ENCODE data around the gene ADCY5. TPM values are rescaled to one million over a fixed set of nuclear protein-coding genes. Genes with fewer than 3 reads are reported as not detected.

Gene ADCY5
- total and polyA plus RNA-seq, 2 donors from 2014 or later, result 7.1 to 33.6 TPM

- Histone ChIP-seq H3K4me1 (ENCODE audit: control insufficient read depth in 2 of 3, insufficient read depth in 2 of 3, low read depth in 1 of 3, low read length in 3 of 3) (peaks cover 2 to 38% (median 25%) of the 10 kb centered on the region in 3 donors), H3K36me3 (ENCODE audit: control insufficient read depth in 2 of 3, insufficient read depth in 3 of 3, low read length in 3 of 3) (no peaks in the 10 kb centered on the region), H3K27me3 (ENCODE audit: control insufficient read depth, insufficient read depth, low read length) (no peaks in the 10 kb centered on the region), H3K9me3 (ENCODE audit: control insufficient read depth in 2 of 3, insufficient read depth in 1 of 3, low read length in 3 of 3) (no peaks in the 10 kb centered on the region), H3K27ac (ENCODE audit: low read depth in 2 of 2, low read length in 2 of 2) (peak overlapping the region in 1 of 2 donors; percentile 33), H3K9ac (ENCODE audit: low read length in 3 of 3) (no peak overlapping the region), H3K4me3 (ENCODE audit: low read length in 3 of 3) (no peak overlapping the region)
- DNase-seq (peak in 1 of 5 donors; percentile 31), FAIRE-seq (no peak)
- no peak for TF ChIP-seq CTCF (IDR thresholded peaks at IDR 0.05; ENCODE audit: borderline replicate concordance, extremely low read depth, insufficient read depth)
- intact Hi-C loops (cut with DNase I), result no loop called here
Measured at GRCh38 chr3:123385499-123385898, 63.4 kb downstream of the ADCY5 start.

- H3K9ac ChIP-seq (ENCODE audit: low read length in 3 of 3), result no peak overlapping the region
- no peak for TF ChIP-seq CTCF (IDR thresholded peaks at IDR 0.05; ENCODE audit: borderline replicate concordance, extremely low read depth, insufficient read depth)
- no peak for FAIRE-seq
- H3K4me1 ChIP-seq (ENCODE audit: control insufficient read depth in 2 of 3, insufficient read depth in 2 of 3, low read depth in 1 of 3, low read length in 3 of 3), result peaks cover 2 to 36% (median 23%) of the 10 kb centered on the region in 3 donors
- H3K27me3 ChIP-seq (ENCODE audit: control insufficient read depth, insufficient read depth, low read length), result no peaks in the 10 kb centered on the region
- peak in 4 of 5 donors; percentile 32 to 65 (median 38) for DNase-seq
- H3K9me3 ChIP-seq (ENCODE audit: control insufficient read depth in 2 of 3, insufficient read depth in 1 of 3, low read length in 3 of 3), result no peaks in the 10 kb centered on the region
- H3K27ac ChIP-seq (ENCODE audit: low read depth in 2 of 2, low read length in 2 of 2), result no peak overlapping the region
- no peaks in the 10 kb centered on the region for H3K36me3 ChIP-seq (ENCODE audit: control insufficient read depth in 2 of 3, insufficient read depth in 3 of 3, low read length in 3 of 3)
- intact Hi-C loops (cut with DNase I), result no loop called here
- no peak overlapping the region for H3K4me3 ChIP-seq (ENCODE audit: low read length in 3 of 3)
Measured at GRCh38 chr3:123385001-123385401, 63.9 kb downstream of the ADCY5 start.

- intact Hi-C loops (cut with DNase I), result no loop called here
- no peak overlapping the region for H3K9ac ChIP-seq (ENCODE audit: low read length in 3 of 3)
- H3K4me1 ChIP-seq (ENCODE audit: control insufficient read depth in 2 of 3, insufficient read depth in 2 of 3, low read depth in 1 of 3, low read length in 3 of 3), result peaks cover 2 to 32% (median 15%) of the 10 kb centered on the region in 3 donors
- H3K27ac ChIP-seq (ENCODE audit: low read depth in 2 of 2, low read length in 2 of 2), result peak overlapping the region in 1 of 2 donors; percentile 43
- FAIRE-seq, result no peak
- TF ChIP-seq CTCF (IDR thresholded peaks at IDR 0.05; ENCODE audit: borderline replicate concordance, extremely low read depth, insufficient read depth), result no peak
- no peaks in the 10 kb centered on the region for H3K9me3 ChIP-seq (ENCODE audit: control insufficient read depth in 2 of 3, insufficient read depth in 1 of 3, low read length in 3 of 3)
- H3K4me3 ChIP-seq (ENCODE audit: low read length in 3 of 3), result no peak overlapping the region
- H3K36me3 ChIP-seq (ENCODE audit: control insufficient read depth in 2 of 3, insufficient read depth in 3 of 3, low read length in 3 of 3), result no peaks in the 10 kb centered on the region
- H3K27me3 ChIP-seq (ENCODE audit: control insufficient read depth, insufficient read depth, low read length), result no peaks in the 10 kb centered on the region
- DNase-seq, result peak in 1 of 5 donors; percentile 12
Measured at GRCh38 chr3:123384256-123384655, 64.6 kb downstream of the ADCY5 start.
